Panc1 (cell line): ENCODE data around the gene TRAK1. TPM values are rescaled to one million over a fixed set of nuclear protein-coding genes. Genes with fewer than 3 reads are reported as not detected.

Experiments
- ATAC-seq: fragments of 200-7000 bp; cut with Tn5 transposase; 2 replicates; pipeline ENCODE4 v1.9.1; 2020; ENCODE audit warnings: mild to moderate bottlenecking, moderate library complexity
- BruUV-seq: library from RNA; stranded (reverse); fragments of 400-500 nt; replicated peaks from 2 replicates; lab custom pipeline; 2021; lab: Mats Ljungman, UMichigan
- CTCF ChIA-PET: fragments of 300-600 bp; sonication (Branson Sonifier 250); formaldehyde crosslinking; loops from one replicate; lab custom pipeline; 2022; ENCODE audit warnings: antibody characterized with exemption; lab: Charles Lee
- POLR2A ChIA-PET: fragments of 300-600 bp; sonication (Branson Sonifier 250); formaldehyde crosslinking; loops from one replicate; lab custom pipeline; 2022; ENCODE audit warnings: antibody characterized with exemption; lab: Charles Lee
- DNase-seq: peaks from one replicate; pipeline ENCODE4 v3.0.0-alpha.2; 2010; ENCODE audit warnings: low read depth, low spot score
- H3K27ac ChIP-seq: 2 replicates; pipeline ENCODE4 v1.5.1; 2011; ENCODE audit warnings: mild to moderate bottlenecking, low read length, inconsistent platforms
- H3K27me3 ChIP-seq: fragments of 200-500 bp; sonication (Bioruptor generic); 2 replicates; pipeline ENCODE4 v1.6.0; 2014; ENCODE audit warnings: low read length, inconsistent platforms; ENCODE audit not compliant: control insufficient read depth, insufficient read depth
- H3K36me3 ChIP-seq: fragments of 200-500 bp; sonication (Bioruptor generic); 2 replicates; pipeline ENCODE4 v1.5.1; 2014; ENCODE audit warnings: inconsistent platforms, mild to moderate bottlenecking, low read length, moderate library complexity; ENCODE audit not compliant: control insufficient read depth, insufficient read depth
- H3K4me1 ChIP-seq: 2 replicates; pipeline ENCODE4 v1.5.1; 2011; ENCODE audit warnings: inconsistent platforms, mild to moderate bottlenecking, low read length, moderate library complexity; ENCODE audit not compliant: control insufficient read depth, insufficient read depth
- H3K4me3 ChIP-seq, 2 experiments: 2 replicates each; pipeline ENCODE4 v1.5.1; 2011 to 2012; ENCODE audit warnings: low read depth in 2 of 2, low read length in 2 of 2, mild to moderate bottlenecking in 2 of 2, inconsistent platforms in 1 of 2, moderate library complexity in 1 of 2
- H3K9me3 ChIP-seq: fragments of 200-500 bp; sonication (Bioruptor generic); 2 replicates; pipeline ENCODE4 v1.5.1; 2014; ENCODE audit warnings: low read depth, mild to moderate bottlenecking, inconsistent platforms, low read length, moderate library complexity; ENCODE audit not compliant: control insufficient read depth, insufficient read depth
- POLR2AphosphoS5 ChIP-seq: IDR thresholded peaks from 2 replicates; pipeline ENCODE4 v1.6.1; 2012; ENCODE audit warnings: mild to moderate bottlenecking, low read depth, low read length, moderate library complexity
- SIN3A ChIP-seq: IDR thresholded peaks from 2 replicates; pipeline ENCODE4 v1.6.1; 2012; ENCODE audit warnings: low read depth, mild to moderate bottlenecking, low read length, moderate library complexity, borderline replicate concordance; ENCODE audit not compliant: insufficient read depth
- TCF7L2 ChIP-seq: IDR thresholded peaks from 2 replicates; pipeline ENCODE4 v1.6.1; 2011; ENCODE audit warnings: mild to moderate bottlenecking, low read depth, low read length, inconsistent platforms
- in situ Hi-C: cut with HindIII; loops from 2 replicates; pipeline ENCODE4 v1.10.0; 2016; ENCODE audit warnings: low sequenced_read_pairs, low pct_unique_long_range_greater_than_20kb
- intact Hi-C: fragments of 100-400 bp; cut with micrococcal nuclease; formaldehyde crosslinking; loops from one replicate; pipeline ENCODE4 v1.10.0; 2022; ENCODE audit not compliant: unreplicated experiment
- total RNA-seq: library from RNA; stranded (reverse); gene quantifications from one replicate; pipeline ENCODE4 v1.2.1, GENCODE V29; 2021; ENCODE audit not compliant: unreplicated experiment
- TF ChIP-seq, protein P1 (sequence below): fragments of 450-650 bp; IDR thresholded peaks from 2 replicates; pipeline ENCODE4 v1.5.1; 2017; ENCODE audit warnings: mild to moderate bottlenecking
- TF ChIP-seq, protein P2 (sequence below), 2 experiments: IDR thresholded peaks; 2 replicates each; pipeline ENCODE4 v1.6.1; 2011 to 2012; ENCODE audit warnings: low read depth in 2 of 2, control low read depth in 1 of 2, low read length in 1 of 2, mild to moderate bottlenecking in 1 of 2, moderate library complexity in 1 of 2; ENCODE audit not compliant: insufficient read depth in 1 of 2

Gene TRAK1
- total RNA-seq, 1 experiment from 2014 or later: 38.4 TPM

DNA sequence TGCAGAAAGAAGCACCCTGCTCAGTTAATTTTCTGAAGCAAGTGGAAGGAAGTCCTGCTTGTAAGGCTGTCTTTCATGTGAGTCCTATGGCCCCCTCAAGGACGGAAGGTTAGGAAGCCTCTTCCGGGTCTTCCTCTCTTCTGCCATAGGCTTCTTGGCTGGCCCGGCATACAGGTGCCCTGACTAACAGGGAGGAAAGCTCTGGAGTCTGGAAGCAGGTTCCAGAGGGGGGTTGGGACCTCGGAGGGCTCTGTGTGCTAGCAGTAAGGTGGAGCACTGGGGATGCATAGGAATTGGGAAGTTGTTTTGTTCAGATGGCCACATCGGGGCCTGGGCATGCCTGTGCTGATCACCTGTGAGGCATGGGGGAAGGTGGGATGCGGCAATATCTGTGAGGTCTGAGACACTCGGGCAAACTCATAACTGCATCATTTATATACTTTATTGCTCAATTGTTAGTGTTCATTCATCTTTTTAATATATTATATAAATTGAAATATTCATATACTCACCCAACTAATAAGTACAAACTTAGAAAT lies 49.6 kb downstream of the TRAK1 start:
- in situ Hi-C loops: no loop called here
- intact Hi-C loops: no loop called here
- no peak for TF ChIP-seq TCF7L2
- TF ChIP-seq, protein P1, sequence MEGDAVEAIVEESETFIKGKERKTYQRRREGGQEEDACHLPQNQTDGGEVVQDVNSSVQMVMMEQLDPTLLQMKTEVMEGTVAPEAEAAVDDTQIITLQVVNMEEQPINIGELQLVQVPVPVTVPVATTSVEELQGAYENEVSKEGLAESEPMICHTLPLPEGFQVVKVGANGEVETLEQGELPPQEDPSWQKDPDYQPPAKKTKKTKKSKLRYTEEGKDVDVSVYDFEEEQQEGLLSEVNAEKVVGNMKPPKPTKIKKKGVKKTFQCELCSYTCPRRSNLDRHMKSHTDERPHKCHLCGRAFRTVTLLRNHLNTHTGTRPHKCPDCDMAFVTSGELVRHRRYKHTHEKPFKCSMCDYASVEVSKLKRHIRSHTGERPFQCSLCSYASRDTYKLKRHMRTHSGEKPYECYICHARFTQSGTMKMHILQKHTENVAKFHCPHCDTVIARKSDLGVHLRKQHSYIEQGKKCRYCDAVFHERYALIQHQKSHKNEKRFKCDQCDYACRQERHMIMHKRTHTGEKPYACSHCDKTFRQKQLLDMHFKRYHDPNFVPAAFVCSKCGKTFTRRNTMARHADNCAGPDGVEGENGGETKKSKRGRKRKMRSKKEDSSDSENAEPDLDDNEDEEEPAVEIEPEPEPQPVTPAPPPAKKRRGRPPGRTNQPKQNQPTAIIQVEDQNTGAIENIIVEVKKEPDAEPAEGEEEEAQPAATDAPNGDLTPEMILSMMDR: no peak
- TF ChIP-seq SIN3A: no peak
- TF ChIP-seq, protein P2, sequence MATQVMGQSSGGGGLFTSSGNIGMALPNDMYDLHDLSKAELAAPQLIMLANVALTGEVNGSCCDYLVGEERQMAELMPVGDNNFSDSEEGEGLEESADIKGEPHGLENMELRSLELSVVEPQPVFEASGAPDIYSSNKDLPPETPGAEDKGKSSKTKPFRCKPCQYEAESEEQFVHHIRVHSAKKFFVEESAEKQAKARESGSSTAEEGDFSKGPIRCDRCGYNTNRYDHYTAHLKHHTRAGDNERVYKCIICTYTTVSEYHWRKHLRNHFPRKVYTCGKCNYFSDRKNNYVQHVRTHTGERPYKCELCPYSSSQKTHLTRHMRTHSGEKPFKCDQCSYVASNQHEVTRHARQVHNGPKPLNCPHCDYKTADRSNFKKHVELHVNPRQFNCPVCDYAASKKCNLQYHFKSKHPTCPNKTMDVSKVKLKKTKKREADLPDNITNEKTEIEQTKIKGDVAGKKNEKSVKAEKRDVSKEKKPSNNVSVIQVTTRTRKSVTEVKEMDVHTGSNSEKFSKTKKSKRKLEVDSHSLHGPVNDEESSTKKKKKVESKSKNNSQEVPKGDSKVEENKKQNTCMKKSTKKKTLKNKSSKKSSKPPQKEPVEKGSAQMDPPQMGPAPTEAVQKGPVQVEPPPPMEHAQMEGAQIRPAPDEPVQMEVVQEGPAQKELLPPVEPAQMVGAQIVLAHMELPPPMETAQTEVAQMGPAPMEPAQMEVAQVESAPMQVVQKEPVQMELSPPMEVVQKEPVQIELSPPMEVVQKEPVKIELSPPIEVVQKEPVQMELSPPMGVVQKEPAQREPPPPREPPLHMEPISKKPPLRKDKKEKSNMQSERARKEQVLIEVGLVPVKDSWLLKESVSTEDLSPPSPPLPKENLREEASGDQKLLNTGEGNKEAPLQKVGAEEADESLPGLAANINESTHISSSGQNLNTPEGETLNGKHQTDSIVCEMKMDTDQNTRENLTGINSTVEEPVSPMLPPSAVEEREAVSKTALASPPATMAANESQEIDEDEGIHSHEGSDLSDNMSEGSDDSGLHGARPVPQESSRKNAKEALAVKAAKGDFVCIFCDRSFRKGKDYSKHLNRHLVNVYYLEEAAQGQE (IDR thresholded peaks at IDR 0.05; ENCODE audit: insufficient read depth in 1 of 2, low read depth in 2 of 2, low read length in 1 of 2): no peak
- TF ChIP-seq POLR2AphosphoS5: no peak
- Histone ChIP-seq H3K27ac (no peak overlapping the region), H3K9me3 (no peaks in the 10 kb centered on the region), H3K27me3 (no peaks in the 10 kb centered on the region), H3K4me1 (no peaks in the 10 kb centered on the region), H3K36me3 (no peaks in the 10 kb centered on the region), H3K4me3 (no peak overlapping the region)
- ATAC-seq: no peak
- POLR2A ChIA-PET: no interaction called here
- BruUV-seq: no TSS peak
- DNase-seq: no peak
- CTCF ChIA-PET: no interaction called here

DNA sequence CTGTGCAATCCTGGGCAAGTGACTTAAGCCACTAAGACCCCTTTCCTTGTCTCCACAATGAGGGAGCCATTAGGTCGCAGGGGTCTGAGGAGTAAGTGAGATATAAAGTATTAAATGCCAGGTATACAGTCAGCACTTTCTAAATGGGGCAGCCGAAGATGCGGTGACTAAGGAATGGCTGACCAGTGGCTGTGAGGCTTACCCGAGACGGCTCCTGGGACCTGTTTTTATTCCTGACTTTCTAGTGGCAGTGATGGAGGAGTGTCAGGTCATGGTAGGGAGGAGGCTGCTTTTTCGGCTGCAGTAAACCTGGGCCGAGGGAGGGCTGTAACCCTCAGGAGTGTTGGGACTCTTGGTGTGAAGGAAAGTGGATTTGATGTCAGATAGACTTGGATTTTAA lies 52.3 kb downstream of the TRAK1 start:
- no peaks in the 10 kb centered on the region for H3K9me3 ChIP-seq
- ATAC-seq (no peak), DNase-seq (no peak)
- no peak overlapping the region for H3K27ac ChIP-seq
- no peaks in the 10 kb centered on the region for H3K36me3 ChIP-seq
- CTCF ChIA-PET: no interaction called here
- in situ Hi-C loops (no loop called here), intact Hi-C loops (no loop called here)
- H3K4me3 ChIP-seq: no peak overlapping the region
- H3K4me1 ChIP-seq: no peaks in the 10 kb centered on the region
- POLR2A ChIA-PET: no interaction called here
- BruUV-seq: no TSS peak
- TF ChIP-seq TCF7L2 (no peak), POLR2AphosphoS5 (no peak), SIN3A (no peak)
- TF ChIP-seq, protein P1: no peak
- TF ChIP-seq, protein P2 (IDR thresholded peaks at IDR 0.05; ENCODE audit: insufficient read depth in 1 of 2, low read depth in 2 of 2, low read length in 1 of 2): no peak
- no peaks in the 10 kb centered on the region for H3K27me3 ChIP-seq
